Panc1 (cell line): ENCODE results near the gene TSC22D1. TPM values are rescaled to one million over a fixed set of nuclear protein-coding genes. Genes with fewer than 3 reads are reported as not detected.

ENCODE experiments used
- ATAC-seq: fragments of 200-7000 bp; cut with Tn5 transposase; 2 replicates; pipeline ENCODE4 v1.9.1; 2020; ENCODE audit warnings: mild to moderate bottlenecking, moderate library complexity
- BruUV-seq: library from RNA; stranded (reverse); fragments of 400-500 nt; replicated peaks from 2 replicates; lab custom pipeline; 2021; lab: Mats Ljungman, UMichigan
- CTCF ChIA-PET: fragments of 300-600 bp; sonication (Branson Sonifier 250); formaldehyde crosslinking; loops from one replicate; lab custom pipeline; 2022; ENCODE audit warnings: antibody characterized with exemption; lab: Charles Lee
- POLR2A ChIA-PET: fragments of 300-600 bp; sonication (Branson Sonifier 250); formaldehyde crosslinking; loops from one replicate; lab custom pipeline; 2022; ENCODE audit warnings: antibody characterized with exemption; lab: Charles Lee
- DNase-seq: peaks from one replicate; pipeline ENCODE4 v3.0.0-alpha.2; 2010; ENCODE audit warnings: low read depth, low spot score
- H3K27ac ChIP-seq: 2 replicates; pipeline ENCODE4 v1.5.1; 2011; ENCODE audit warnings: mild to moderate bottlenecking, low read length, inconsistent platforms
- H3K27me3 ChIP-seq: fragments of 200-500 bp; sonication (Bioruptor generic); 2 replicates; pipeline ENCODE4 v1.6.0; 2014; ENCODE audit warnings: low read length, inconsistent platforms; ENCODE audit not compliant: control insufficient read depth, insufficient read depth
- H3K36me3 ChIP-seq: fragments of 200-500 bp; sonication (Bioruptor generic); 2 replicates; pipeline ENCODE4 v1.5.1; 2014; ENCODE audit warnings: inconsistent platforms, mild to moderate bottlenecking, low read length, moderate library complexity; ENCODE audit not compliant: control insufficient read depth, insufficient read depth
- H3K4me1 ChIP-seq: 2 replicates; pipeline ENCODE4 v1.5.1; 2011; ENCODE audit warnings: inconsistent platforms, mild to moderate bottlenecking, low read length, moderate library complexity; ENCODE audit not compliant: control insufficient read depth, insufficient read depth
- H3K4me3 ChIP-seq, 2 experiments: 2 replicates each; pipeline ENCODE4 v1.5.1; 2011 to 2012; ENCODE audit warnings: low read depth in 2 of 2, low read length in 2 of 2, mild to moderate bottlenecking in 2 of 2, inconsistent platforms in 1 of 2, moderate library complexity in 1 of 2
- H3K9me3 ChIP-seq: fragments of 200-500 bp; sonication (Bioruptor generic); 2 replicates; pipeline ENCODE4 v1.5.1; 2014; ENCODE audit warnings: low read depth, mild to moderate bottlenecking, inconsistent platforms, low read length, moderate library complexity; ENCODE audit not compliant: control insufficient read depth, insufficient read depth
- POLR2AphosphoS5 ChIP-seq: IDR thresholded peaks from 2 replicates; pipeline ENCODE4 v1.6.1; 2012; ENCODE audit warnings: mild to moderate bottlenecking, low read depth, low read length, moderate library complexity
- SIN3A ChIP-seq: IDR thresholded peaks from 2 replicates; pipeline ENCODE4 v1.6.1; 2012; ENCODE audit warnings: low read depth, mild to moderate bottlenecking, low read length, moderate library complexity, borderline replicate concordance; ENCODE audit not compliant: insufficient read depth
- TCF7L2 ChIP-seq: IDR thresholded peaks from 2 replicates; pipeline ENCODE4 v1.6.1; 2011; ENCODE audit warnings: mild to moderate bottlenecking, low read depth, low read length, inconsistent platforms
- in situ Hi-C: cut with HindIII; loops from 2 replicates; pipeline ENCODE4 v1.10.0; 2016; ENCODE audit warnings: low sequenced_read_pairs, low pct_unique_long_range_greater_than_20kb
- intact Hi-C: fragments of 100-400 bp; cut with micrococcal nuclease; formaldehyde crosslinking; loops from one replicate; pipeline ENCODE4 v1.10.0; 2022; ENCODE audit not compliant: unreplicated experiment
- total RNA-seq: library from RNA; stranded (reverse); gene quantifications from one replicate; pipeline ENCODE4 v1.2.1, GENCODE V29; 2021; ENCODE audit not compliant: unreplicated experiment
- TF ChIP-seq, protein P1 (sequence below): fragments of 450-650 bp; IDR thresholded peaks from 2 replicates; pipeline ENCODE4 v1.5.1; 2017; ENCODE audit warnings: mild to moderate bottlenecking
- TF ChIP-seq, protein P2 (sequence below), 2 experiments: IDR thresholded peaks; 2 replicates each; pipeline ENCODE4 v1.6.1; 2011 to 2012; ENCODE audit warnings: low read depth in 2 of 2, control low read depth in 1 of 2, low read length in 1 of 2, mild to moderate bottlenecking in 1 of 2, moderate library complexity in 1 of 2; ENCODE audit not compliant: insufficient read depth in 1 of 2

Gene TSC22D1
- total RNA-seq, 1 experiment from 2014 or later, result 31.8 TPM

DNA sequence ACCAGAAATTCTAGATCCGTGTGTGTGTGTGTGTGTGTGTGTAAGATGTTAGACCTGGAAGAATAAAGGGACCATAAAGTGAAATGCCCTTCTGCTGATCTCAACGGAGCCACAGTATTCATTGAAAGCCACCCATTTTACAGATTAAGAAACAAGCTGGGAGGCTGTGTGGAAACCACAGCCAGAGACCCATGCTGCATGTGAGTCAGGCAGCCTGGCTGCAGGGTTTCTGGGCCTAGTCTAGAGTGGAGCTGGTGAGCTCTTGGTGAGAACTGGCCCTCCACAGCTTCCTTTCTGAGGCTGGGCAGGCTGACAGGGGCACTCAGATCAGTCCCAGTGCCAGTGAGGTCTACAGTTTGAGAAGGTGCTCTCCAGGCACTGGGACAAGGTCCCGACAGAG lies 127.3 kb downstream of the TSC22D1 start:
- BruUV-seq, result no TSS peak
- POLR2A ChIA-PET, result interaction anchor here (0.6 kb wide), 1 partner anchor 143 kb away, joined by 5 read pairs; no protein-coding TSS in a partner anchor
- H3K36me3 ChIP-seq, result no peaks in the 10 kb centered on the region
- H3K27ac ChIP-seq, result no peak overlapping the region
- no peaks in the 10 kb centered on the region for H3K4me1 ChIP-seq
- intact Hi-C loops, result no loop called here
- no peaks in the 10 kb centered on the region for H3K9me3 ChIP-seq
- no peak for ATAC-seq
- no peak for TF ChIP-seq SIN3A
- TF ChIP-seq, protein P1, sequence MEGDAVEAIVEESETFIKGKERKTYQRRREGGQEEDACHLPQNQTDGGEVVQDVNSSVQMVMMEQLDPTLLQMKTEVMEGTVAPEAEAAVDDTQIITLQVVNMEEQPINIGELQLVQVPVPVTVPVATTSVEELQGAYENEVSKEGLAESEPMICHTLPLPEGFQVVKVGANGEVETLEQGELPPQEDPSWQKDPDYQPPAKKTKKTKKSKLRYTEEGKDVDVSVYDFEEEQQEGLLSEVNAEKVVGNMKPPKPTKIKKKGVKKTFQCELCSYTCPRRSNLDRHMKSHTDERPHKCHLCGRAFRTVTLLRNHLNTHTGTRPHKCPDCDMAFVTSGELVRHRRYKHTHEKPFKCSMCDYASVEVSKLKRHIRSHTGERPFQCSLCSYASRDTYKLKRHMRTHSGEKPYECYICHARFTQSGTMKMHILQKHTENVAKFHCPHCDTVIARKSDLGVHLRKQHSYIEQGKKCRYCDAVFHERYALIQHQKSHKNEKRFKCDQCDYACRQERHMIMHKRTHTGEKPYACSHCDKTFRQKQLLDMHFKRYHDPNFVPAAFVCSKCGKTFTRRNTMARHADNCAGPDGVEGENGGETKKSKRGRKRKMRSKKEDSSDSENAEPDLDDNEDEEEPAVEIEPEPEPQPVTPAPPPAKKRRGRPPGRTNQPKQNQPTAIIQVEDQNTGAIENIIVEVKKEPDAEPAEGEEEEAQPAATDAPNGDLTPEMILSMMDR, result no peak
- no peaks in the 10 kb centered on the region for H3K27me3 ChIP-seq
- H3K4me3 ChIP-seq, result no peak overlapping the region
- CTCF ChIA-PET, result no interaction called here
- in situ Hi-C loops, result no loop called here
- DNase-seq, result no peak

DNA sequence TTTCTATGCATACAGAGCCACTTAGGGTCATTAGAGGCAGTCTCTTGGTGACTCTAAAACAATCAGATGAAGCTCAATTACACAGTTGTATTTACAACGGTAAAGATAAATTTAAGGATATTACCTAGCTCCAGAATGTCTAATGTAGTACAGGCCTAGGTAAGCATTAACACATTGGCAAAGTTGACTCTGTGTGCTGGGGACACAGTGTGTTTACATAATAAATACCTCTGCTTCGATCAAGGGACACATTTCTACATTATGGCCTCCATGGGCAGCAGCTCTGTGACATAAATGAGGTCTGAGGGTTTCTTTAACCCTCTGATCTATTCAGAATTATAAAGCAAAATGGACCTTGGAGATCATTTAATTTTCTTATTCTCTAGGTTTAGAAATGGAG lies 127.8 kb downstream of the TSC22D1 start:
- Histone ChIP-seq H3K36me3 (no peaks in the 10 kb centered on the region), H3K9me3 (no peaks in the 10 kb centered on the region), H3K27ac (no peak overlapping the region), H3K27me3 (no peaks in the 10 kb centered on the region), H3K4me1 (no peaks in the 10 kb centered on the region), H3K4me3 (no peak overlapping the region)
- in situ Hi-C loops (no loop called here), intact Hi-C loops (no loop called here)
- CTCF ChIA-PET, result no interaction called here
- DNase-seq (no peak), ATAC-seq (no peak)
- BruUV-seq, result no TSS peak
- no peak for TF ChIP-seq POLR2AphosphoS5
- no peak for TF ChIP-seq TCF7L2
- no peak for TF ChIP-seq SIN3A
- TF ChIP-seq, protein P2, sequence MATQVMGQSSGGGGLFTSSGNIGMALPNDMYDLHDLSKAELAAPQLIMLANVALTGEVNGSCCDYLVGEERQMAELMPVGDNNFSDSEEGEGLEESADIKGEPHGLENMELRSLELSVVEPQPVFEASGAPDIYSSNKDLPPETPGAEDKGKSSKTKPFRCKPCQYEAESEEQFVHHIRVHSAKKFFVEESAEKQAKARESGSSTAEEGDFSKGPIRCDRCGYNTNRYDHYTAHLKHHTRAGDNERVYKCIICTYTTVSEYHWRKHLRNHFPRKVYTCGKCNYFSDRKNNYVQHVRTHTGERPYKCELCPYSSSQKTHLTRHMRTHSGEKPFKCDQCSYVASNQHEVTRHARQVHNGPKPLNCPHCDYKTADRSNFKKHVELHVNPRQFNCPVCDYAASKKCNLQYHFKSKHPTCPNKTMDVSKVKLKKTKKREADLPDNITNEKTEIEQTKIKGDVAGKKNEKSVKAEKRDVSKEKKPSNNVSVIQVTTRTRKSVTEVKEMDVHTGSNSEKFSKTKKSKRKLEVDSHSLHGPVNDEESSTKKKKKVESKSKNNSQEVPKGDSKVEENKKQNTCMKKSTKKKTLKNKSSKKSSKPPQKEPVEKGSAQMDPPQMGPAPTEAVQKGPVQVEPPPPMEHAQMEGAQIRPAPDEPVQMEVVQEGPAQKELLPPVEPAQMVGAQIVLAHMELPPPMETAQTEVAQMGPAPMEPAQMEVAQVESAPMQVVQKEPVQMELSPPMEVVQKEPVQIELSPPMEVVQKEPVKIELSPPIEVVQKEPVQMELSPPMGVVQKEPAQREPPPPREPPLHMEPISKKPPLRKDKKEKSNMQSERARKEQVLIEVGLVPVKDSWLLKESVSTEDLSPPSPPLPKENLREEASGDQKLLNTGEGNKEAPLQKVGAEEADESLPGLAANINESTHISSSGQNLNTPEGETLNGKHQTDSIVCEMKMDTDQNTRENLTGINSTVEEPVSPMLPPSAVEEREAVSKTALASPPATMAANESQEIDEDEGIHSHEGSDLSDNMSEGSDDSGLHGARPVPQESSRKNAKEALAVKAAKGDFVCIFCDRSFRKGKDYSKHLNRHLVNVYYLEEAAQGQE (IDR thresholded peaks at IDR 0.05; ENCODE audit: insufficient read depth in 1 of 2, low read depth in 2 of 2, low read length in 1 of 2), result no peak
- TF ChIP-seq, protein P1, result no peak
- POLR2A ChIA-PET, result no interaction called here
